Peyer's patch (tissue), 4 donors: ENCODE data around the gene TRPM3.

Experiments used
- CTCF ChIP-seq, 6 experiments: fragments of 450-650 bp in 4 of 6; fragments of 200-600 bp in 2 of 6; sonication (generic) in 1 of 6; IDR thresholded peaks; one replicate each; pipeline ENCODE4 v1.5.1; 2017 to 2019; ENCODE audit warnings: antibody characterized with exemption in 6 of 6, mild to moderate bottlenecking in 3 of 6, moderate library complexity in 1 of 6
- POLR2A ChIP-seq, 2 donors: fragments of 450-650 bp; IDR thresholded peaks; one replicate each; pipeline ENCODE4 v1.5.1; 2017; ENCODE audit warnings: antibody characterized with exemption in 2 of 2, mild to moderate bottlenecking in 2 of 2, moderate library complexity in 2 of 2

GRCh38 chr9:71162126-71162525 lies 40.7 kb upstream of the TRPM3 start:
- TF ChIP-seq POLR2A (IDR thresholded peaks at IDR 0.05) = no peak
- TF ChIP-seq CTCF (IDR thresholded peaks at IDR 0.05) = no peak
